Daoy (cell line): ENCODE results near the gene UBE3D. TPM values are rescaled to one million over a fixed set of nuclear protein-coding genes. Genes with fewer than 3 reads are reported as not detected.
A peak's percentile ranks its signal among the peaks of the same experiment; 100 is the strongest.
"Not testable (repeated sequence)": the region's sequence is repeated elsewhere in the genome, so short reads cannot be mapped to it uniquely, and the experiment has no call there.

Experiments
- DNase-seq: peaks from one replicate; pipeline ENCODE4 v3.0.0-alpha.2; 2015; ENCODE audit warnings: low read depth
- total RNA-seq: library from RNA; depleted of rRNA; stranded (reverse); fragments of >200 nt; shearing (Covaris generic); gene quantifications from 2 replicates; pipeline ENCODE4 v1.2.3, GENCODE V29; 2014; rRNA removed

The UBE3D gene
- total RNA-seq, 1 experiment from 2014 or later: 9.9 TPM

DNA sequence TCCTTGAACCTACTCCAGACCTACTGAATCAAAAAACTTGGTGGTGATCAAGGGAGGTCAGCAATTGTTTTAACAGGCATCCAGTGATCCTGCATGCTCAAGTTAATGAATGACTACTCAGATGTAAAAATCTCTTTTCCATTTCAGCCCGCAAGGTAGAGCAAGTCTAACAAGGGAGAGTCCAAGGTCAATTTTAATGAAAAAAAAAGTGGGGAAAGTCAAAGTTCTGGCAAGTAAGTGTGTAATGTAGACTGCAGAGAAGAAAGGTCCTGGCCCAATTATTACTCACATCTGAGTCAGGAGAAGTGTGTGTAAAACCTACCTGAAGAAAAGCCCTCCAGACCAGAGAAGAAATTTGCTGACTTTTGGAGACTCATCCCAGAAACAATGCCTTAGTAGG lies 193.5 kb downstream of the UBE3D start:
- DNase-seq: no peak

DNA sequence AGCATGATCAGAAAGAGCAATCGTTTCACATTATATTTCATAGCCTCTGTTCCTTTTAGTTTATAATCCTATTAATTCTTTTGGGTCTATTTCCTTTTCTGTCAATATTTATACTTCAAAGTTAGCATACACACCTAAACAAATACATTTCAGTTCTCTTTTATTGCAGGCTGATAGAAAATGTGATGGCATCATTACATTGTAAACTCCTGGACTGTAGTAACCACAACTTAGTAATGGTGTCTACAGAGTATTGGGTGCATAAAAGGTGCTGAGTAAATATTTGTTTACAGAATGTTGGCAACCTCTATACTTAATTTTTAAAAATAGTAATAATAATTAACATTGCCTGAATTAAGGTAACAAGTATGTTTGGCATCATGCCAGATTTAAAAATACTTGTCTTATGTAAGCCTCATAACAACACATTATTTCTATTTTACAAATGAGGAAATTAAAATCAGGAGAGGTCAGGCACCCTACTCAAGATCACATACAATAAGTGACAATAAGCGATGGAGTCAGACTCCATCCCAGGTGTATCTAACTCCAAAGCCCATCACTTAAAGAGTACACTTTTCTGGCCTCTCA lies 195.0 kb downstream of the UBE3D start:
- DNase-seq: no peak

DNA sequence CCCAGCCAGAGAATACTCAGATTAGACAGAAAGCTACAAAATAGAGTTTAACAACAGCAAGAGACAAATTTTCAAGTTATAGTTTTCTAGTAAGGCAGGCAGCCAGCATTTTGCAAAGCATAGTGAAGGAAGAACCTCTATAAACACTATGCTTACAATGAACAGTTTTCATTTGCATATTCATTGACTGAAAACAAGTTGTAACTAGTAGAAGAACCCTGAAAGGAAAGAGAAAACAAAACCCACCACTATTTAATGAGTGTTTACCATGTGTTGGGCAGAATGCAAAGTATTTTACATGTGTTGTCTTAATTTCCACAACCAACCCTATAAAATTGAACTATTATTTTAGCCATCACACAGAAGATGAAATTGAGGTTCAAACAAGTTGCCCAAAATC lies 196.1 kb downstream of the UBE3D start:
- DNase-seq: no peak

DNA sequence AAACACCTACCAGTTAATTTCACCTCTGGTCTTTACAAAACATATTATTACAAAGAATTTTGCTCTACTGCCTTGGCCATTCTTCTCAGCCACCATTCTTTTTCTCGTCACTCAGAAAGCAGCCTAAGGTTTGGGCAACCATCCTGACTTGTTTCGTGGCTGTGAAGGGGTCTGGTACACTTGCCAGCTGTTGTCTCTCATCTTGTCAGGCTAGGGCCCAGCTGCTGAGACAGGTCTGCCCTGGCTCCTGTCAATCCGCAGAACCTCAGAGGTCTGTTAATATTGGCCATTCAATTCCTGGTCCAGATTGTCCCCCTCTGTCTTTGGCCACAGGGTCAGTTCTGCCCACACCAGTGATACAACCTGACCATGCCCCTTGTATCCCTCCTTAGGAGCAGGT lies 197.7 kb downstream of the UBE3D start:
- DNase-seq: no peak

DNA sequence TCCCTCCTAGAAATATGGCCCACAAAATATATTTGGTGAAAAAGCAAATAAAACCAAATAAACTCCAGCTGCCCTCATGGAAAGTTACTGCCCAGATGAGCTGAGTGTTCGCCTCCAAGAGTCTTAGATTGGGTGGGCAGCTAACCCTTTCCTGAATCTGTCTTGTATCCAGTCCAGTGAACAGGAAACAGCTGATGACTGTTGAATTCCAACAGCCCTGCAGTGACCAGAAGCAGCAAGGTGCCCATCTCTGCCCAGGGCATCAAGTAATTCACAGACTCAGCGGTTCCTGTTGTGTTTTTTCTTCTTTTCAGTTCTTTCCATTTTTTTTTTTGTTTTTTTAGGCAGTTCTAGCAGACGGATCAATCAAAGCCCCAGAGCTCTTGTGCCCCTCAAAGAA lies 199.2 kb downstream of the UBE3D start:
- DNase-seq: no peak

DNA sequence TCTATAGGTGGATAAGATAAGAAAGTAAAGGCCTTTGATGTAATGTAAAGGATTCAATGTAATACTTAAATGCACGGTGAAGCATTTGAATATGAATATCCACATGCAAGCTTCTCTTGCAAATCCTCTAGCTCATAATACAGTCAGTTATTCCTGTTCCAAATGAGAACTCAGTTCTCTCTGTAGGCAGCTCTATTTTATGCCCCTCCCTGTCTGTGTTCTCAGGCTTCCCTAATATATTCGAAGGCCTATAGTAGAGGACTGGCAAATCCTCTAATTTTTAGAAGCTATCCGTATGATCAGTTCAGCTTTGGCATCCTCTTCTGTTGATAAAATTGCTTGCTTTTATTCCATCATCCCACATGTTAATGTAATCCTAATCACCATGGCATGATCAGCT lies 200.2 kb downstream of the UBE3D start:
- DNase-seq: no peak

DNA sequence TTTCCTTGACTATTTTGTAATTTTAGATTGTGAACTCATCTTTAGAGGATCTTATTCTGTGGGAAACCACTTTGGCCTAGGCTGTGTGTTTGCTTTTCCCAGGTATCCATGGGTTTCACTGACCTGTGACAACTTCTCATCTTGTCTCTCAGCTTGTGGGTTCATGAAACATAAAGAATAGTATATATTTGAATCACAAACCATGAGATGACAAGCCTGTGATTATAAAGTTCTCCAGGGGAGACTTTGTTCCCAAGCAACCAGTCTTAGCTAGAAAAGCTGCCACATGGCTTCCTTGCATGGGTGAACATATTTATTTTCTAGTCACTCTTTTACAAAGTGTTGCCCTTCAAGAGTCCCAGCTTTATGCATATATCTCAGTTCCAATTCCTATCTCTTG lies 201.9 kb downstream of the UBE3D start:
- DNase-seq: no peak

DNA sequence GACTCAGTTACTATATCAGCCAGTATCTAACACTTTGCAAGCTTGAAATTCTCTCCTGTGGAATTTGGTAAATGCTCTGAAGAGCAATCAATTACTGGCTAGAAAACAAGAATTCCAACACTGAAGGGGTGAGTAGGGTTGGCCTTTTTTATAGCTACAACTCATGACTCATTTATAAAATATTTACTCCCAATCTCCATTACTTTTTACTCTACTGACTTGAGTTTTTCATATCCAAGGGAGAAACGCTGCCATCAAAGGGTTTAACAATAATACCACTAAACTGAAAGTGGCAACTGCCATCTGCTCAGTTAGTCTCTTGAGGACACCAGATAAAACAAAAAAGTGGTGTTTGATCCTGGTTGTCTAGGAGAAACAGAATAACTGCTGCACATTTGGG lies 203.1 kb downstream of the UBE3D start:
- peak; percentile 23 for DNase-seq

DNA sequence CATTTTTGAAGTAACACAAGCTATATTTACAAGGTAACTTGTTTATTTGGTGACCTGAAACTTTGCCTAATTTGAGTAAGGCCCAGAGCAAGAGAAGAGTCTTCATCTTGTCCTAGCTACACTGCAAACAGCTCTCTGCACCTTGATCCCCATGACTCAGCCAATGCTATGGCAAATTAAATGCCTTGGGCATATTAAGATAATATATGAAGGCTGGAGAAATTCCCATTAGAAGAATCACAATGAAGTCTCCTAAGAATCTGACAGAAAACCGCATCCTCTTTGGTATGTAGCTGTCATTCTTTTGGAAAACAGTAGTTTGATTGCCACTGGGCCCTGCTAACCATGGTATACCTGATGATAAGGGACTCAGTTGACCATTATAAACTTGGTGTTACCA lies 204.5 kb downstream of the UBE3D start:
- peak; percentile 25 for DNase-seq

DNA sequence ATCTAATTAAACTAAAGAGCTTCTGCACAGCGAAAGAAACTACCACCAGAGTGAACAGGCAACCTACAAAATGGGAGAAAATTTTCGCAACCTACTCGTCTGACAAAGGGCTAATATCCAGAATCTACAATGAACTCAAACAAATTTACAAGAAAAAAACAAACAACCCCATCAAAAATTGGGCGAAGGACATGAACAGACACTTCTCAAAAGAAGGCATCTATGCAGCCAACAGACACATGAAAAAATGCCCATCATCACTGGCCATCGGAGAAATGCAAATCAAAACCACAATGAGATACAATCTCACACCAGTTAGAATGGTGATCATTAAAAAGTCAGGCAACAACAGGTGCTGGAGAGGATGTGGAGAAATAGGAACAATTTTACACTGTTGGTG lies 209.6 kb downstream of the UBE3D start:
- not testable (repeated sequence) for DNase-seq

DNA sequence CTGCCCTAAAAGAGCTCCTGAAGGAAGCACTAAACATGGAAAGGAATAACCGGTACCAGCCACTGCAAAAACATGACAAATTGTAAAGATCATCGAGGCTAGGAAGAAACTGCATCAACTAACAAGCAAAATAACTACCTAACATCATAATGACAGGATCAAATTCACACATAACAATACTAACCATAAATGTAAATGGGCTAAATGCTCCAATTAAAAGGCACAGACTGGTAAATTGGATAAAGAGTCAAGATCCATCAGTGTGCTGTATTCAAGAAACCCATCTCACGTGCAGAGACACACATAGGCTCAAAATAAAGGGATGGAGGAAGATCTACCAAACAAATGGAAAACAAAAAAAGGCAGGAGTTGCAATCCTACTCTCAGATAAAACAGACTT lies 212.7 kb downstream of the UBE3D start:
- not testable (repeated sequence) for DNase-seq

DNA sequence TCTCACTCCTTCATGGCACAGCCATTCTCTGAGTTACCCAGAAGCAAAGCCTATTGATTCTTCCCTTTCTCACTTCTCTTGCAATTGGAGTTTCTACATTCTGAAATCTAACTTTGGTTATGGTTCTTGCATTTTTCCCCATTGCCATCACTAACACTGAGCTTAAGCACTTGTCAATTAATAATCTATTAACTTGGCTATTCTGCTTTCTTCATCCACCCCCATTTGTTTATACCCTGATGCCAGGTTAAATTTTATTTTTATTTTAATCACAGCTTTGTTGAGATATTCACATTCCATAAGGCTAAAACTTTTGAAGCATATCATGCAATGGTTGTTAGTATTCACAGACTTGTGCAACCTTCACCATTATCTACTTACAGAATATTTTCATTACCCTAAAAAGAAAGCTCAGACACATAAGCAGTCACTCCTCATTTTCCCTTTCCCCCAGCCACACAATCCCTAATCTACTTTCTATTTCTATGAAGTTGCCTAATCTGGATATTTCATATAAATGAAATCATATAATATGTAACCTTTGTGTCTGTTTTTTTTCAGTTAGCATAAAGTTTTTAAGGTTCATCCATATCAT lies 222.3 kb downstream of the UBE3D start:
- DNase-seq: no peak

DNA sequence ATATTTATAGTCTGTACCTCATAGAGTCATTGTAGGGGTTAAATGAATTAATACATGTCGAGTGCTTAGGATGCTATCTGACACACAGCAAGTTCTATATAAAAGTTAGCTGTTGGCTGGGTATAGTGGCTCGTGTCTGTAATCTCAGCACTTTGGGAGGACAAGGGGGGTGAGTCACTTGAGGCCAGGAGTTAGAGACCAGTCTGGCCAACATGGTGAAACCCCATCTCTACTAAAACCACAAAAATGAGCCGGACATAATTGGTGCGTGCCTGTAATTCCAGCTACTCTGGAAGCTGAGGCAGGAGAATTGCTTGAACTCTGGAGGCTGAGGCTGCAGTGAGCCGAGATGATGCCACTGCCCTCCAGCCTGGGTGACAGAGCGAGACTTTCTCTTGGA lies 222.9 kb downstream of the UBE3D start:
- DNase-seq: peak; percentile 72

Other genes with a start within 250 kb of the UBE3D start
- gene DOP1A, start 1.8 kb upstream of the UBE3D start, total RNA-seq: 18.4 and 20.1 TPM in 2 replicates
- 59.8 and 77.3 TPM in 2 replicates for gene PGM3, start 127.4 kb upstream of the UBE3D start, total RNA-seq
- 0.97 and 2.6 TPM in 2 replicates for gene RWDD2A, start 127.5 kb upstream of the UBE3D start, total RNA-seq